Measurements from ENCODE around the gene MSANTD7. TPM values are rescaled to one million over a fixed set of nuclear protein-coding genes. Genes with fewer than 3 reads are reported as not detected.

MSANTD7 gene
- total and polyA plus RNA-seq, 9 of the 15 experiments (the other 6 are each of a cell fraction or from before 2014, with no cell fraction given), result 5.2 to 27.3 (median 23.6) TPM

DNA sequence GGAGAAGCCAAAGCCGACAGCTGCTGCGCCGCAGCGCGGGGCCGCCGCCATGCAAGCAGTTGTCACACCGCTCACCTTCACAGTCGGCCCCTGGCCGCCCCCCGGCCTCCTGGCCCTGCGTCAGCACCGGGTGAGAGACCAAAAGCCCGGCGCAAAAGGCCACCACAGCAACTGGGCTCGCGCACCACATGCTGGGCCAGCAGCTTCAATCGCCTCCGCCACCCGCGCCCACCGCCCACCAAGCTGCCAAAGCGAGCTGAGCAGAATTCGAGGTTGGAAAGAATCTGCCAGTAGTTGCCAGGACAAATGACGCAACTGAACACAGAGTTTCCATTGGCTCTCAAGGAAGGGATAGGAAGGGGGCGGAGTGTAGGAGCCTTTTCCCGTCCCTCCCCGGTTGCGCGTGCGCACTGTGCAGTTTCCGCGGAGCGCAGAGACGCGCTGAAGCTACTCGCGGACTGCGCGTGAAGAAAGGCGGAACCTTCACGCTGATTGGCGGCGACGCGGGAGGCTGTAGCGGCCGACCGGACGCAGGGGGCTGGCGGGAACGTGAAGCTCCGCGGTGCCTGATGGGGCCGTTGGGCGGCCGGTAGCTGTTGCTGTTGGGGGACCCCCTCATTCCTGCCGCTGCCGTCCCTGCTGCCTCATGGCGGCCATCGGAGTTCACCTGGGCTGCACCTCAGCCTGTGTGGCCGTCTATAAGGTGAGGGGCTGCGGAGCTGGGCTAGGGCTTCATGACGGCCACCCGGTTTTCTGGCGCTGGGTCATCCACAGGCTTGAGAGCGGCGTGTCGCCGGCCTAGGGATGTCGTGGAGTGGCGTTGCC lies at the start of gene MSANTD7, which contains the start of the genes CDNF and HSPA14 (continued):
- TF ChIP-seq YY1 (IDR thresholded peaks at IDR 0.05; ENCODE audit: borderline replicate concordance in 1 of 3, control insufficient read depth in 1 of 3, extremely low read depth in 1 of 3, insufficient read depth in 3 of 3, insufficient read length in 1 of 3, insufficient replicate concordance in 2 of 3, low read depth in 1 of 3, low read length in 2 of 3) (peak in 2 of 3 experiments; percentile 68 to 88), ZNF165 (CRISPR knock-in tag; IDR thresholded peaks at IDR 0.05; ENCODE audit: borderline replicate concordance) (no peak), EZH2 (IDR thresholded peaks at IDR 0.05; ENCODE audit: borderline replicate concordance, low read depth, low read length) (no peak), NR2C2 (CRISPR knock-in tag; IDR thresholded peaks at IDR 0.05) (no peak), NR2C2 (tag; IDR thresholded peaks at IDR 0.05) (no peak; the same call in 1 of the 2 replicates), HNRNPUL1 (IDR thresholded peaks at IDR 0.05; ENCODE audit: low read length) (no peak), TFAM (CRISPR knock-in tag; conservative IDR thresholded peaks at IDR 0.05) (no peak), L3MBTL2 (IDR thresholded peaks at IDR 0.05) (peak; percentile 62), ZNF274 (IDR thresholded peaks at IDR 0.05; ENCODE audit: borderline replicate concordance, low read depth, low read length) (no peak; the same call in 1 of the 2 replicates), ZNF197 (CRISPR knock-in tag; IDR thresholded peaks at IDR 0.05; ENCODE audit: low read depth) (no peak), HDAC8 (tag; IDR thresholded peaks at IDR 0.05) (no peak), ZNF586 (CRISPR knock-in tag; conservative IDR thresholded peaks at IDR 0.05) (no peak), CLOCK (CRISPR knock-in tag; IDR thresholded peaks at IDR 0.05; ENCODE audit: borderline replicate concordance) (no peak), HIVEP1 (CRISPR knock-in tag; IDR thresholded peaks at IDR 0.05) (no peak), SMAD2 (IDR thresholded peaks at IDR 0.05; ENCODE audit: low read depth, low read length) (no peak), SNAPC5 (CRISPR knock-in tag; IDR thresholded peaks at IDR 0.05) (no peak), MCM5 (IDR thresholded peaks at IDR 0.05; ENCODE audit: low read depth) (no peak), BHLHE40 (IDR thresholded peaks at IDR 0.05; ENCODE audit: low read length) (peak; percentile 89), XRCC4 (IDR thresholded peaks at IDR 0.05; ENCODE audit: extremely low read depth, insufficient read depth, insufficient read length) (no peak), GTF2A2 (tag; IDR thresholded peaks at IDR 0.05) (no peak), OTX1 (CRISPR knock-in tag; IDR thresholded peaks at IDR 0.05) (0 out of 2 replicates have a peak, but pooled peaks have one; percentile 46)
- TF ChIP-seq, protein P1, sequence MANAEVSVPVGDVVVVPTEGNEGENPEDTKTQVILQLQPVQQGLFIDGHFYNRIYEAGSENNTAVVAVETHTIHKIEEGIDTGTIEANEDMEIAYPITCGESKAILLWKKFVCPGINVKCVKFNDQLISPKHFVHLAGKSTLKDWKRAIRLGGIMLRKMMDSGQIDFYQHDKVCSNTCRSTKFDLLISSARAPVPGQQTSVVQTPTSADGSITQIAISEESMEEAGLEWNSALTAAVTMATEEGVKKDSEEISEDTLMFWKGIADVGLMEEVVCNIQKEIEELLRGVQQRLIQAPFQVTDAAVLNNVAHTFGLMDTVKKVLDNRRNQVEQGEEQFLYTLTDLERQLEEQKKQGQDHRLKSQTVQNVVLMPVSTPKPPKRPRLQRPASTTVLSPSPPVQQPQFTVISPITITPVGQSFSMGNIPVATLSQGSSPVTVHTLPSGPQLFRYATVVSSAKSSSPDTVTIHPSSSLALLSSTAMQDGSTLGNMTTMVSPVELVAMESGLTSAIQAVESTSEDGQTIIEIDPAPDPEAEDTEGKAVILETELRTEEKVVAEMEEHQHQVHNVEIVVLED (CRISPR knock-in tag; IDR thresholded peaks at IDR 0.05), result peak; percentile 86
- TF ChIP-seq, protein P2, sequence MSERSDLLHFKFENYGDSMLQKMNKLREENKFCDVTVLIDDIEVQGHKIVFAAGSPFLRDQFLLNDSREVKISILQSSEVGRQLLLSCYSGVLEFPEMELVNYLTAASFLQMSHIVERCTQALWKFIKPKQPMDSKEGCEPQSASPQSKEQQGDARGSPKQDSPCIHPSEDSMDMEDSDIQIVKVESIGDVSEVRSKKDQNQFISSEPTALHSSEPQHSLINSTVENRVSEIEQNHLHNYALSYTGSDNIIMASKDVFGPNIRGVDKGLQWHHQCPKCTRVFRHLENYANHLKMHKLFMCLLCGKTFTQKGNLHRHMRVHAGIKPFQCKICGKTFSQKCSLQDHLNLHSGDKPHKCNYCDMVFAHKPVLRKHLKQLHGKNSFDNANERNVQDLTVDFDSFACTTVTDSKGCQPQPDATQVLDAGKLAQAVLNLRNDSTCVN (CRISPR knock-in tag; IDR thresholded peaks at IDR 0.05), result no peak

All from K562 (cell line).